Astrocyte (in vitro differentiated cells and primary cell): ENCODE data around the gene SEMA3G. TPM values are rescaled to one million over a fixed set of nuclear protein-coding genes. Genes with fewer than 3 reads are reported as not detected.

Source experiments
- DNase-seq: peaks from one replicate; pipeline ENCODE4 v3.0.0-alpha.2; 2010; ENCODE audit warnings: low read depth
- FAIRE-seq: peaks from 2 replicates; lab custom pipeline; 2011; peaks lifted over from hg19 to GRCh38; lab: Jason Lieb, UNC
- H2AFZ ChIP-seq: 2 replicates; pipeline ENCODE4 v1.6.0; 2012; ENCODE audit warnings: low read depth, low read length, inconsistent platforms
- H3K27ac ChIP-seq: 2 replicates; pipeline ENCODE4 v1.5.1; 2011; ENCODE audit warnings: low read depth, low read length, inconsistent platforms
- H3K27me3 ChIP-seq: 2 replicates; pipeline ENCODE4 v1.6.0; 2011; ENCODE audit warnings: low read length, inconsistent platforms; ENCODE audit not compliant: insufficient read depth
- H3K36me3 ChIP-seq: 2 replicates; pipeline ENCODE4 v1.5.1; 2011; ENCODE audit warnings: low read length, inconsistent platforms; ENCODE audit not compliant: insufficient read depth
- H3K4me1 ChIP-seq: 2 replicates; pipeline ENCODE4 v1.5.1; 2011; ENCODE audit warnings: low read length, inconsistent platforms; ENCODE audit not compliant: insufficient read depth
- H3K4me2 ChIP-seq: 2 replicates; pipeline ENCODE4 v1.6.0; 2012; ENCODE audit warnings: low read length, inconsistent platforms
- H3K4me3 ChIP-seq: 2 replicates; pipeline ENCODE4 v1.5.1; 2011; ENCODE audit warnings: low read depth, mild to moderate bottlenecking, low read length, inconsistent platforms; ENCODE audit not compliant: insufficient read depth
- H3K79me2 ChIP-seq: 2 replicates; pipeline ENCODE4 v1.6.0; 2012; ENCODE audit warnings: mild to moderate bottlenecking, low read length, inconsistent platforms; ENCODE audit not compliant: insufficient read depth
- H3K9ac ChIP-seq: 2 replicates; pipeline ENCODE4 v1.6.0; 2012; ENCODE audit warnings: mild to moderate bottlenecking, low read length, inconsistent platforms
- H3K9me3 ChIP-seq: 2 replicates; pipeline ENCODE4 v1.5.1; 2012; ENCODE audit warnings: low read depth, mild to moderate bottlenecking, low read length, inconsistent platforms; ENCODE audit not compliant: insufficient read depth
- H4K20me1 ChIP-seq: 2 replicates; pipeline ENCODE4 v1.6.0; 2012; ENCODE audit warnings: low read length, inconsistent platforms; ENCODE audit not compliant: insufficient read depth
- H3K27ac Mint-ChIP-seq: one replicate; pipeline ENCODE4 v1.8.0; 2021; ENCODE audit warnings: mild to moderate bottlenecking, mixed read lengths; ENCODE audit not compliant: unreplicated experiment
- H3K27me3 Mint-ChIP-seq: one replicate; pipeline ENCODE4 v1.8.0; 2021; ENCODE audit warnings: low read depth, mixed read lengths; ENCODE audit not compliant: unreplicated experiment
- H3K36me3 Mint-ChIP-seq: one replicate; pipeline ENCODE4 v1.8.0; 2021; ENCODE audit warnings: low read depth, mixed read lengths; ENCODE audit not compliant: unreplicated experiment
- H3K4me1 Mint-ChIP-seq: one replicate; pipeline ENCODE4 v1.8.0; 2021; ENCODE audit warnings: low read depth, mixed read lengths; ENCODE audit not compliant: unreplicated experiment
- H3K4me3 Mint-ChIP-seq: one replicate; pipeline ENCODE4 v1.8.0; 2021; ENCODE audit warnings: mild to moderate bottlenecking, moderate library complexity, mixed read lengths; ENCODE audit not compliant: unreplicated experiment
- H3K9me3 Mint-ChIP-seq: one replicate; pipeline ENCODE4 v1.8.0; 2021; ENCODE audit warnings: mild to moderate bottlenecking, mixed read lengths; ENCODE audit not compliant: unreplicated experiment
- EZH2 ChIP-seq: IDR thresholded peaks from 2 replicates; pipeline ENCODE4 v1.6.1; 2012; ENCODE audit warnings: mild to moderate bottlenecking, low read length, inconsistent platforms; ENCODE audit not compliant: insufficient read depth
- total RNA-seq: library from RNA; stranded (reverse); gene quantifications from 2 replicates; pipeline ENCODE4 v1.2.1, GENCODE V29; 2021
- TF ChIP-seq, protein P1 (sequence below): IDR thresholded peaks from 2 replicates; pipeline ENCODE4 v1.5.1; 2011; ENCODE audit warnings: low read depth, mild to moderate bottlenecking, inconsistent platforms, low read length, moderate library complexity; ENCODE audit not compliant: insufficient read depth

Gene SEMA3G
- total RNA-seq, 1 donor from 2014 or later: 0.09 TPM

DNA sequence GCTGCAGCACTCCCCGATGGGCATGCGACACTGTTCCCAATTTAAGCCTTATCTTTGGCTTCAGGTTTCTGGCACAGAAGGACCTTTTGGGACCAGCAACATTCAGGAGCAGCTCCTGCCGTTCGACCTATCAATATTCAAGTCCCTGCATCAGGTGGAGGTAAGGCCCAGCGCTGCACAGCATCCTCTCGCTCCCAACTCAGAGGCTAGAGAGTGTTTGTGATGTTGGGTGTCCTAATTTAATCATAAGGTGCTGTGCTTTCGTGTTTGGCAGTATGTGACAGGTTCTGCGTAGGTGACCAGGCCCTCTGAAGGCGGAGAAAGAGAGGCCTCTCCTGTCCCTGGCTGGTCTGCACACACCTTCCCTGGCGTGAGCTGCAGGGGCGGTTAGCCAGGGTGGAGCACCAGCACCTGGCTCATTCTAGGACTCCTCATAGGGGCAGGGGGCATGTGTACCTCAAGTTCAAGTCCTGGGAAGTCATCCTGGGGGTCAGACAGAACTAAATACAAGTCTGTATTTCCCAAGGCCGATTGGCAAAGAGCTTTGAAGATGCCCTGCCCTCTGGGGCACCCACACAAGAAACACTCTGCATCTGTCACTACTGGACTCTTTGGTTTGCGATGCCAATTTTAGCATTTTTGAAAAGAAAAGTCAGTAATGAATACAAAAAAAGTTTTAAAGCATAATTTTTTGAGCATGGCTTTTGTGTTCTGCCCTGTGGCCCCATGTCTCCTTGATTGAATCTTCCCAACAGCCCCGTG lies 27.5 kb upstream of the SEMA3G start:
- no peaks in the 10 kb centered on the region for H3K4me1 ChIP-seq
- peaks cover 45% of the 10 kb centered on the region for H3K36me3 ChIP-seq
- H3K4me2 ChIP-seq: no peak overlapping the region
- no peak for DNase-seq
- Mint-ChIP-seq H3K9me3 (no peaks in the 10 kb centered on the region), H3K27me3 (no peaks in the 10 kb centered on the region), H3K4me3 (no peak overlapping the region), H3K27ac (no peak overlapping the region), H3K4me1 (no peaks in the 10 kb centered on the region), H3K36me3 (peaks cover 24% of the 10 kb centered on the region)
- H3K9me3 ChIP-seq: no peaks in the 10 kb centered on the region
- H2AFZ ChIP-seq: no peak overlapping the region
- H3K79me2 ChIP-seq: peaks cover 31% of the 10 kb centered on the region
- H4K20me1 ChIP-seq: peaks cover 71% of the 10 kb centered on the region
- H3K27me3 ChIP-seq: no peaks in the 10 kb centered on the region
- H3K27ac ChIP-seq: no peak overlapping the region
- no peak overlapping the region for H3K4me3 ChIP-seq
- TF ChIP-seq, protein P1, sequence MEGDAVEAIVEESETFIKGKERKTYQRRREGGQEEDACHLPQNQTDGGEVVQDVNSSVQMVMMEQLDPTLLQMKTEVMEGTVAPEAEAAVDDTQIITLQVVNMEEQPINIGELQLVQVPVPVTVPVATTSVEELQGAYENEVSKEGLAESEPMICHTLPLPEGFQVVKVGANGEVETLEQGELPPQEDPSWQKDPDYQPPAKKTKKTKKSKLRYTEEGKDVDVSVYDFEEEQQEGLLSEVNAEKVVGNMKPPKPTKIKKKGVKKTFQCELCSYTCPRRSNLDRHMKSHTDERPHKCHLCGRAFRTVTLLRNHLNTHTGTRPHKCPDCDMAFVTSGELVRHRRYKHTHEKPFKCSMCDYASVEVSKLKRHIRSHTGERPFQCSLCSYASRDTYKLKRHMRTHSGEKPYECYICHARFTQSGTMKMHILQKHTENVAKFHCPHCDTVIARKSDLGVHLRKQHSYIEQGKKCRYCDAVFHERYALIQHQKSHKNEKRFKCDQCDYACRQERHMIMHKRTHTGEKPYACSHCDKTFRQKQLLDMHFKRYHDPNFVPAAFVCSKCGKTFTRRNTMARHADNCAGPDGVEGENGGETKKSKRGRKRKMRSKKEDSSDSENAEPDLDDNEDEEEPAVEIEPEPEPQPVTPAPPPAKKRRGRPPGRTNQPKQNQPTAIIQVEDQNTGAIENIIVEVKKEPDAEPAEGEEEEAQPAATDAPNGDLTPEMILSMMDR: no peak
- TF ChIP-seq EZH2: no peak
- FAIRE-seq: no peak
- no peak overlapping the region for H3K9ac ChIP-seq

DNA sequence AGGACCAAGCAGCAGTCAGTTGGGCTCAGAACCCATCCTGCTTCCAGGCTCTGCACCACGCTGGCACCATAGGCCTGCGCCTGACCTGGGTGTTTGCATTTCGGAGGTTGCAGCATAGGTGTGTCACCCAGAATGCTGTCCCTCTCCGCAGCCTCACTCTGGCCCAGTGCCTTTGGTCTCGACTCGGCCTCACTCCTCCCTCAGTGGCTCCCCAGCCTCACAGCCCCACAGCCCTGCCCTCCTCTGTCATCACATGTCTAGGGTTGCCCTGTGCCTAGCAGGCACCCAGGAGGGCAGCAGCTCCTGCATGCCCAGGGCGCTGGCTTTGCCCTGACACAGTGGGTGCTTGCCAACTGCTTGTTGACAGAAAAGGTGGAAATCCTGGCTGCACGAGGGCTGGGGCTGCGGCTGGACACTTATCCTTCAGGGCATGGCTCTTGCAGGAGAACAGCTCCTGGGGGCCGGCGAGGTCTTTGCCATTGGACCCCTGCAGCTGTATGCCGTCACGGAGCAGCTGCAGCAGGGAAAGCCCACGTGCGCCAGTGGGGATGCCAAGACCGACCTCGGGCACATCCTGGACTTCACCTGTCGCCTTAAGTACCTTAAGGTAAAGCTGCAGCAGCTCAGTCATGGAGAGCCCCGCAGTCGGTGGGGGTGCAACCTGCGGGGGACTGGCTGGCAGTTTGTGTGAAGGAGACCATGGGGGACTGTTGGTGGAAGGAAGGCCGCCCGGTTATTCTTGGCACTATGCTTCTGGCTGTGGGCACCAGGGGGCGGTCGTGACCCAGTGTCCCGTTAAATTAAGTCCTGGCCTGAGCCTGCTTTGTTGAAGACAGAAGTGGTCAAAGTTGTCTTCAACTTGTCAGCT lies 26.7 kb upstream of the SEMA3G start:
- Histone ChIP-seq H3K27me3 (no peaks in the 10 kb centered on the region), H3K9ac (no peak overlapping the region), H3K27ac (no peak overlapping the region), H2AFZ (no peak overlapping the region), H3K4me2 (no peak overlapping the region), H3K4me3 (no peak overlapping the region), H3K4me1 (no peaks in the 10 kb centered on the region), H4K20me1 (peaks cover 75% of the 10 kb centered on the region), H3K36me3 (peaks cover 43% of the 10 kb centered on the region), H3K9me3 (no peaks in the 10 kb centered on the region), H3K79me2 (peaks cover 37% of the 10 kb centered on the region)
- Mint-ChIP-seq H3K27ac (no peak overlapping the region), H3K4me3 (no peak overlapping the region), H3K4me1 (no peaks in the 10 kb centered on the region), H3K36me3 (peaks cover 21% of the 10 kb centered on the region), H3K27me3 (no peaks in the 10 kb centered on the region), H3K9me3 (no peaks in the 10 kb centered on the region)
- TF ChIP-seq, protein P1: peak; percentile 49
- TF ChIP-seq EZH2: no peak
- DNase-seq: no peak
- FAIRE-seq: no peak
